Peyer's patch (tissue), 4 donors: ENCODE measurements around the gene PVALEF.

Experiments
- CTCF ChIP-seq, 6 experiments: fragments of 450-650 bp in 4 of 6; fragments of 200-600 bp in 2 of 6; sonication (generic) in 1 of 6; IDR thresholded peaks; one replicate each; pipeline ENCODE4 v1.5.1; 2017 to 2019; ENCODE audit warnings: antibody characterized with exemption in 6 of 6, mild to moderate bottlenecking in 3 of 6, moderate library complexity in 1 of 6
- POLR2A ChIP-seq, 2 donors: fragments of 450-650 bp; IDR thresholded peaks; one replicate each; pipeline ENCODE4 v1.5.1; 2017; ENCODE audit warnings: antibody characterized with exemption in 2 of 2, mild to moderate bottlenecking in 2 of 2, moderate library complexity in 2 of 2

GRCh38 chr17:81186203-81186602, 20.9 kb downstream of the PVALEF start:
- TF ChIP-seq POLR2A (IDR thresholded peaks at IDR 0.05): no peak
- TF ChIP-seq CTCF (IDR thresholded peaks at IDR 0.05): no peak
